Endothelial cell of umbilical vein (primary cell): Measurements from ENCODE around the gene CBX2. TPM values are rescaled to one million over a fixed set of nuclear protein-coding genes. Genes with fewer than 3 reads are reported as not detected.

Experiments used
- BruUV-seq: library from RNA; stranded (reverse); fragments of 400-500 nt; replicated peaks from 2 replicates; lab custom pipeline; 2021; lab: Mats Ljungman, UMichigan
- CTCF ChIA-PET: fragments of 300-600, 350-600 bp; sonication (Branson Sonifier 250); formaldehyde crosslinking; loops from one replicate; lab custom pipeline; 2021; ENCODE audit warnings: antibody characterized with exemption, inconsistent platforms; lab: Charles Lee
- POLR2A ChIA-PET: fragments of 300-600, 350-600 bp; sonication (Branson Sonifier 250); formaldehyde crosslinking; loops from one replicate; lab custom pipeline; 2021; ENCODE audit warnings: antibody characterized with exemption, inconsistent platforms; lab: Charles Lee
- DNase-seq: peaks from one replicate; pipeline ENCODE4 v3.0.0-alpha.2; 2011; ENCODE audit warnings: low read depth, low spot score
- FAIRE-seq: peaks from 2 replicates; lab custom pipeline; 2011; peaks lifted over from hg19 to GRCh38; lab: Jason Lieb, UNC
- H2AFZ ChIP-seq: 2 replicates; pipeline ENCODE4 v1.6.0; 2012; ENCODE audit warnings: low read depth, low read length, control low read depth, inconsistent platforms
- H3K27ac ChIP-seq: 2 replicates; pipeline ENCODE4 v1.5.1; 2011; ENCODE audit warnings: low read depth, mild to moderate bottlenecking, control low read depth, low read length, moderate library complexity; ENCODE audit not compliant: insufficient read depth
- H3K27me3 ChIP-seq, 2 experiments: 2 replicates each; pipeline versions ENCODE4 v1.6.0 to v1.6.1; 2011; ENCODE audit warnings: low read length in 2 of 2, mixed read lengths in 1 of 2; ENCODE audit not compliant: control insufficient read depth in 2 of 2, insufficient read depth in 2 of 2
- H3K36me3 ChIP-seq, 2 experiments: 2 replicates in 1 of 2; 3 replicates in 1 of 2; pipeline ENCODE4 v1.5.1; 2011; ENCODE audit warnings: low read length in 2 of 2, mild to moderate bottlenecking in 1 of 2, moderate library complexity in 1 of 2; ENCODE audit not compliant: control insufficient read depth in 2 of 2, insufficient read depth in 2 of 2; ENCODE audit errors: extremely low read depth in 1 of 2
- H3K4me1 ChIP-seq: 3 replicates; pipeline ENCODE4 v1.5.1; 2011; ENCODE audit warnings: mild to moderate bottlenecking, low read length; ENCODE audit not compliant: control insufficient read depth, insufficient read depth; ENCODE audit errors: extremely low read depth
- H3K4me2 ChIP-seq: 2 replicates; pipeline ENCODE4 v1.6.1; 2011; ENCODE audit warnings: low read length, control low read depth, mixed read lengths; ENCODE audit not compliant: insufficient read depth
- H3K4me3 ChIP-seq, 3 experiments: fragments of 200-600 bp in 1 of 3; sonication (generic), shearing (Covaris generic) in 1 of 3; replicated peaks in 1 of 3; 2 replicates each; pipeline ENCODE4 v1.5.1; 2011 to 2016; ENCODE audit warnings: control low read depth in 3 of 3, low read length in 3 of 3, mild to moderate bottlenecking in 2 of 3, inconsistent platforms in 1 of 3, low read depth in 1 of 3, moderate library complexity in 1 of 3; ENCODE audit not compliant: insufficient read depth in 1 of 3
- H3K79me2 ChIP-seq: 2 replicates; pipeline ENCODE4 v1.6.0; 2012; ENCODE audit warnings: low read length, inconsistent platforms; ENCODE audit not compliant: control insufficient read depth, insufficient read depth
- H3K9ac ChIP-seq: replicated peaks from 2 replicates; pipeline ENCODE3; 2011; ENCODE audit warnings: low read length, control low read depth; ENCODE audit not compliant: insufficient read depth; ENCODE audit errors: extremely low read depth
- H3K9me1 ChIP-seq: replicated peaks from 3 replicates; pipeline ENCODE4 v1.6.0; 2011; ENCODE audit warnings: mild to moderate bottlenecking, low read length; ENCODE audit not compliant: control insufficient read depth, insufficient read depth; ENCODE audit errors: extremely low read depth
- H3K9me3 ChIP-seq: replicated peaks from 2 replicates; pipeline ENCODE4 v1.5.1; 2012; ENCODE audit warnings: low read length, inconsistent platforms; ENCODE audit not compliant: control insufficient read depth, insufficient read depth
- H4K20me1 ChIP-seq: replicated peaks from 2 replicates; pipeline ENCODE3; 2011; ENCODE audit warnings: mild to moderate bottlenecking, low read length; ENCODE audit not compliant: control insufficient read depth, insufficient read depth; ENCODE audit errors: extremely low read depth
- EZH2 ChIP-seq: IDR thresholded peaks from 2 replicates; pipeline ENCODE4 v1.6.1; 2012; ENCODE audit warnings: borderline replicate concordance, low read depth, mild to moderate bottlenecking, moderate library complexity, low read length, inconsistent platforms; ENCODE audit not compliant: severe bottlenecking
- FOS ChIP-seq: IDR thresholded peaks from 2 replicates; pipeline ENCODE4 v1.6.1; 2011; ENCODE audit warnings: mild to moderate bottlenecking, low read length, moderate library complexity, borderline replicate concordance; ENCODE audit not compliant: insufficient read depth
- GATA2 ChIP-seq: IDR thresholded peaks from 2 replicates; pipeline ENCODE4 v1.7.0; 2011; ENCODE audit warnings: low read depth, mild to moderate bottlenecking, moderate library complexity, mixed read lengths, low read length; ENCODE audit not compliant: insufficient read length, insufficient read depth
- JUN ChIP-seq: IDR thresholded peaks from 2 replicates; pipeline ENCODE4 v1.6.1; 2011; ENCODE audit warnings: borderline replicate concordance, low read depth; ENCODE audit not compliant: insufficient read length, insufficient read depth
- MYC ChIP-seq: IDR thresholded peaks from one replicate; pipeline ENCODE4 v1.6.1; 2011; ENCODE audit warnings: mild to moderate bottlenecking, low read depth, low read length
- POLR2A ChIP-seq: IDR thresholded peaks from 2 replicates; pipeline ENCODE4 v1.6.1; 2012; ENCODE audit warnings: low read depth, mild to moderate bottlenecking, control low read depth, low read length
- POLR2AphosphoS5 ChIP-seq: IDR thresholded peaks from 2 replicates; pipeline ENCODE4 v1.6.1; 2012; ENCODE audit warnings: low read depth, mild to moderate bottlenecking, control low read depth, low read length, moderate library complexity; ENCODE audit not compliant: insufficient read depth
- dilution Hi-C: fragments of 300-500 bp; cut with MboI; formaldehyde crosslinking; loops from one replicate; pipeline ENCODE4 v1.15.0; 2019; ENCODE audit warnings: low sequenced_read_pairs; ENCODE audit not compliant: extremely low pct_ligation_motif_present
- intact Hi-C: fragments of 100-400 bp; cut with micrococcal nuclease; formaldehyde crosslinking; loops from one replicate; pipeline ENCODE4 v1.10.0; 2022
- polyA plus RNA-seq, 4 experiments: library from polyadenylated mRNA; depleted of rRNA in 3 of 4; stranded (reverse) in 3 of 4; unstranded in 1 of 4; fragments of >200 nt; gene quantifications; 2 replicates each; pipeline versions ENCODE4 v1.2.1 to v1.2.3, GENCODE V29; 2011 to 2012; ENCODE audit warnings: missing spikeins in 1 of 4
- total RNA-seq: library from RNA; stranded (reverse); gene quantifications from 2 replicates; pipeline ENCODE4 v1.2.3, GENCODE V29; 2021
- TF ChIP-seq, protein P1 (sequence below), 2 donors: IDR thresholded peaks; 1 replicate in 1 of 2; 2 replicates in 1 of 2; pipeline ENCODE4 v1.5.1; 2011; ENCODE audit warnings: low read length in 2 of 2, mild to moderate bottlenecking in 2 of 2, moderate library complexity in 2 of 2, control low read depth in 1 of 2, inconsistent platforms in 1 of 2, low read depth in 1 of 2; ENCODE audit not compliant: insufficient read depth in 1 of 2; ENCODE audit errors: extremely low read depth in 1 of 2
- TF ChIP-seq, protein P2 (sequence below): IDR thresholded peaks from 2 replicates; pipeline ENCODE4 v1.6.1; 2011; ENCODE audit not compliant: insufficient read depth, insufficient read length

The CBX2 gene
- total and polyA plus RNA-seq, 2 donors (not counting 3 experiments of a cell fraction or from before 2014, with no cell fraction given) = 10.5 to 20.0 TPM

DNA sequence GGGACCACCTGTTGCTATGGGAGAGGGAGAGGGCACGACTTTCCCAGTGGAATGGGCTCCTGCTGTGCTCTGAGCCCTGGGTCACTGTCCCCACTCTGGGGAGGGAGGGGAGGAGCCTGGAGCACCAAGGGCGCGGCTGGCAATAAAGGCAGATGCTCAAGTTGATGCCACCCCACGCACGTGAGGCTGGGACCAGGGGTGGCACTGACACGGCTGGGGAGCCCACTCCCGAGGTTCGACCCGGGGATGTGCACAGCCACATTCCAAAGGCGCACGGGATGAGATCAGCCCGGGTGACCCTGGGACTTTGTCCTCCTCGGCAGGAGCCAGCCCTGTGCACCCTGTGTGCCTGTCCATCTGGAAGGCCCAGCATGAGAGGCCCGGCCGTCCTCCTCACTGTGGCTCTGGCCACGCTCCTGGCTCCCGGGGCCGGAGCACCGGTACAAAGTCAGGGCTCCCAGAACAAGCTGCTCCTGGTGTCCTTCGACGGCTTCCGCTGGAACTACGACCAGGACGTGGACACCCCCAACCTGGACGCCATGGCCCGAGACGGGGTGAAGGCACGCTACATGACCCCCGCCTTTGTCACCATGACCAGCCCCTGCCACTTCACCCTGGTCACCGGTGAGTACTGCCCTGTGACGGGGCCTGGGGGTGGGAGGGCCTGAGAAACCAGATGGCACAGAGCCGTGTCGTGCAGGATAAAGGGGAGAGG is 47.0 kb upstream of the CBX2 start, which contains the start of gene ENPP7:
TSS of gene ENPP7 (plus strand) at position 175 of the 715 bp plus-strand sequence. CDS start at position 372, 197 bp downstream.
- dilution Hi-C loops (no loop called here), intact Hi-C loops (no loop called here)
- Histone ChIP-seq H3K36me3 (no peaks in the 10 kb centered on the region), H2AFZ (no peak within 1 kb of the TSS), H3K27me3 (no peaks in the 10 kb centered on the region), H3K9ac (no peak within 1 kb of the TSS), H3K4me3 (no peak within 1 kb of the TSS), H3K4me2 (no peak within 1 kb of the TSS), H4K20me1 (no peaks in the 10 kb centered on the region), H3K9me1 (no peaks in the 10 kb centered on the region), H3K27ac (no peak within 1 kb of the TSS), H3K79me2 (no peaks in the 10 kb centered on the region), H3K4me1 (peaks cover 7% of the 10 kb centered on the region), H3K9me3 (no peaks in the 10 kb centered on the region)
- DNase-seq = no peak
- TF ChIP-seq POLR2A = no peak
- ChIA-PET CTCF (no interaction called here), POLR2A (no interaction called here)
- no peak for FAIRE-seq
- BruUV-seq = no TSS peak

DNA sequence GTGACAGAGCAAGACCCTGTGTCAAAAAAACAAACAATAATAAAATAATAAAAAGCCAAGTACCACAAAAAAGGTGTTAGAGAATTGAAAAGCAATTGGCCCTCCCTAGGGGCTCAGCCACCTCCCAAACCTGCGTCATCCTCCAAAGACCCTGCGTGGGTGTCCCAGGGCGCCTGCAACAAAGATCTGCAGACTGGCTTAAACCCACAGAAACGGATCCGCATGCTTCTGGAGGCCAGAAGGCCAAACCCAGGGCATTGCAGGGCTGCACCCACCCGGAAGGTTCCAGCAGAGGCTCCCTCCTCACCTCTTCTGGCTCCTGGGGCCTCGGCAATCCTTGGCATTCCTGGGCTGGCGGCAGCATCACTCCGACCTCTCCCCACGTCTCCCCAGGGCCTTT is 45.7 kb upstream of the CBX2 start:
- no peaks in the 10 kb centered on the region for H3K27me3 ChIP-seq
- intact Hi-C loops = no loop called here
- FAIRE-seq (no peak), DNase-seq (no peak)
- TF ChIP-seq, protein P1, sequence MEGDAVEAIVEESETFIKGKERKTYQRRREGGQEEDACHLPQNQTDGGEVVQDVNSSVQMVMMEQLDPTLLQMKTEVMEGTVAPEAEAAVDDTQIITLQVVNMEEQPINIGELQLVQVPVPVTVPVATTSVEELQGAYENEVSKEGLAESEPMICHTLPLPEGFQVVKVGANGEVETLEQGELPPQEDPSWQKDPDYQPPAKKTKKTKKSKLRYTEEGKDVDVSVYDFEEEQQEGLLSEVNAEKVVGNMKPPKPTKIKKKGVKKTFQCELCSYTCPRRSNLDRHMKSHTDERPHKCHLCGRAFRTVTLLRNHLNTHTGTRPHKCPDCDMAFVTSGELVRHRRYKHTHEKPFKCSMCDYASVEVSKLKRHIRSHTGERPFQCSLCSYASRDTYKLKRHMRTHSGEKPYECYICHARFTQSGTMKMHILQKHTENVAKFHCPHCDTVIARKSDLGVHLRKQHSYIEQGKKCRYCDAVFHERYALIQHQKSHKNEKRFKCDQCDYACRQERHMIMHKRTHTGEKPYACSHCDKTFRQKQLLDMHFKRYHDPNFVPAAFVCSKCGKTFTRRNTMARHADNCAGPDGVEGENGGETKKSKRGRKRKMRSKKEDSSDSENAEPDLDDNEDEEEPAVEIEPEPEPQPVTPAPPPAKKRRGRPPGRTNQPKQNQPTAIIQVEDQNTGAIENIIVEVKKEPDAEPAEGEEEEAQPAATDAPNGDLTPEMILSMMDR (IDR thresholded peaks at IDR 0.05; ENCODE audit: extremely low read depth in 1 of 2, insufficient read depth in 1 of 2, low read depth in 1 of 2, low read length in 2 of 2) = no peak
- TF ChIP-seq MYC = no peak
- TF ChIP-seq, protein P2, sequence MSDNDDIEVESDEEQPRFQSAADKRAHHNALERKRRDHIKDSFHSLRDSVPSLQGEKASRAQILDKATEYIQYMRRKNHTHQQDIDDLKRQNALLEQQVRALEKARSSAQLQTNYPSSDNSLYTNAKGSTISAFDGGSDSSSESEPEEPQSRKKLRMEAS = no peak
- TF ChIP-seq EZH2 = no peak
- TF ChIP-seq FOS = no peak
- no peak for TF ChIP-seq GATA2
- no peak for TF ChIP-seq POLR2A
- TF ChIP-seq POLR2AphosphoS5 = no peak
- TF ChIP-seq JUN = no peak
- H4K20me1 ChIP-seq = no peaks in the 10 kb centered on the region
- no TSS peak for BruUV-seq
- no peak overlapping the region for H3K27ac ChIP-seq
- H3K4me1 ChIP-seq = peaks cover 7% of the 10 kb centered on the region
- no peak overlapping the region for H3K4me3 ChIP-seq
- no peaks in the 10 kb centered on the region for H3K79me2 ChIP-seq
- H3K9ac ChIP-seq = no peak overlapping the region
- H2AFZ ChIP-seq = no peak overlapping the region
- ChIA-PET CTCF (interaction anchor here (2.0 kb wide), 1 partner anchor 9 kb away, joined by 14 read pairs; no protein-coding TSS in a partner anchor), POLR2A (no interaction called here)
- H3K9me1 ChIP-seq = no peaks in the 10 kb centered on the region
- H3K9me3 ChIP-seq = no peaks in the 10 kb centered on the region
- dilution Hi-C loops = no loop called here
- no peaks in the 10 kb centered on the region for H3K36me3 ChIP-seq
- H3K4me2 ChIP-seq = no peak overlapping the region
